Left colon (tissue), 2 donors: ENCODE results near the gene PRRT4. TPM values are rescaled to one million over a fixed set of nuclear protein-coding genes. Genes with fewer than 3 reads are reported as not detected.

Experiments
- ATAC-seq: fragments of 200-7000 bp; cut with Tn5 transposase; one replicate; pipeline ENCODE4 v1.9.1; 2020; ENCODE audit warnings: mild to moderate bottlenecking, moderate library complexity
- DNase-seq, 2 donors: peaks; one replicate each; pipeline ENCODE4 v3.0.0-alpha.2; 2020
- intact Hi-C, 2 donors: fragments of 100-400 bp; cut with DNase I in 1 of 2; cut with micrococcal nuclease in 1 of 2; formaldehyde crosslinking; loops; one replicate each; pipeline versions ENCODE4 v1.11.2 to v1.14.0; 2022; cut with DNase I, micrococcal nuclease
- total RNA-seq, 2 donors: library from RNA; stranded (reverse); fragmentation: NEBNext Ultra II Directional; extraction: Animal tissue kit (Norgen Biotek cat#: 25700); gene quantifications; one replicate each; pipeline ENCODE4 v1.2.1, GENCODE V29; 2021
- donor health status: DM: no; HTN: no; CAD: no.
- donor health status: DM: yes; HTN: yes; CAD: no.

The PRRT4 gene
- total RNA-seq, 2 donors from 2014 or later: 0.20 TPM; not detected in 1

- DNase-seq: peak in 1 of 2 donors; percentile 75
- intact Hi-C loops: no loop called here
- ATAC-seq: peak; percentile 80
Measured at GRCh38 chr7:128398016-128398840, 36.7 kb upstream of the PRRT4 start.

- intact Hi-C loops: no loop called here
- DNase-seq (no peak), ATAC-seq (no peak)
Measured at GRCh38 chr7:128396357-128396756, 34.9 kb upstream of the PRRT4 start.

- DNase-seq (no peak), ATAC-seq (no peak)
- intact Hi-C loops: no loop called here
Measured at GRCh38 chr7:128395748-128396147, 34.3 kb upstream of the PRRT4 start.

- intact Hi-C loops: no loop called here
- ATAC-seq: no peak
- no peak for DNase-seq
Measured at GRCh38 chr7:128394904-128395496, 33.5 kb upstream of the PRRT4 start.

GRCh38 chr7:128393526-128394330 is 32.2 kb upstream of the PRRT4 start:
- no peak for ATAC-seq
- DNase-seq: no peak
- intact Hi-C loops: no loop called here

GRCh38 chr7:128392446-128393327 is 31.2 kb upstream of the PRRT4 start:
- DNase-seq: no peak
- intact Hi-C loops: no loop called here
- ATAC-seq: no peak

GRCh38 chr7:128391805-128392204 is 30.3 kb upstream of the PRRT4 start:
- DNase-seq: no peak
- ATAC-seq: no peak
- intact Hi-C loops: no loop called here

- DNase-seq: no peak
- no peak for ATAC-seq
- intact Hi-C loops: no loop called here
Measured at GRCh38 chr7:128390871-128391565, 29.5 kb upstream of the PRRT4 start.

GRCh38 chr7:128389618-128390329 is 28.3 kb upstream of the PRRT4 start:
- peak; percentile 26 for ATAC-seq
- intact Hi-C loops: loop anchor here in 1 of 2 donors (5.0 kb wide), 1 partner anchor 42 kb away; no protein-coding TSS in a partner anchor
- DNase-seq: no peak

GRCh38 chr7:128389085-128389617 is 27.7 kb upstream of the PRRT4 start:
- DNase-seq: no peak
- intact Hi-C loops: loop anchor here in 1 of 2 donors (5.0 kb wide), 1 partner anchor 42 kb away; no protein-coding TSS in a partner anchor
- ATAC-seq: no peak

GRCh38 chr7:128388145-128388485 is 26.6 kb upstream of the PRRT4 start:
- DNase-seq: no peak
- intact Hi-C loops: loop anchor here in 1 of 2 donors (5.0 kb wide), 1 partner anchor 41 kb away; no protein-coding TSS in a partner anchor
- no peak for ATAC-seq

- ATAC-seq: peak; percentile 71
- DNase-seq: peak; percentile 55 to 78
- intact Hi-C loops: loop anchor here in 1 of 2 donors (5.0 kb wide), 1 partner anchor 40 kb away; no protein-coding TSS in a partner anchor
Measured at GRCh38 chr7:128387216-128388144, 26.0 kb upstream of the PRRT4 start.

- intact Hi-C loops: loop anchor here in 1 of 2 donors (5.0 kb wide), 1 partner anchor 39 kb away; no protein-coding TSS in a partner anchor
- DNase-seq: no peak
- no peak for ATAC-seq
Measured at GRCh38 chr7:128385988-128386925, 24.8 kb upstream of the PRRT4 start.

GRCh38 chr7:128384726-128385125 is 23.2 kb upstream of the PRRT4 start:
- ATAC-seq (no peak), DNase-seq (no peak)
- intact Hi-C loops: loop anchor here in 1 of 2 donors (5.0 kb wide), 1 partner anchor 37 kb away; no protein-coding TSS in a partner anchor

- no peak for ATAC-seq
- intact Hi-C loops: no loop called here
- no peak for DNase-seq
Measured at GRCh38 chr7:128383776-128384175, 22.3 kb upstream of the PRRT4 start.
